ENCODE measurements around the gene SLC9A8. TPM values are rescaled to one million over a fixed set of nuclear protein-coding genes. Genes with fewer than 3 reads are reported as not detected.

SLC9A8 gene
- total RNA-seq, 1 experiment from 2014 or later, result 7.5 TPM

DNA sequence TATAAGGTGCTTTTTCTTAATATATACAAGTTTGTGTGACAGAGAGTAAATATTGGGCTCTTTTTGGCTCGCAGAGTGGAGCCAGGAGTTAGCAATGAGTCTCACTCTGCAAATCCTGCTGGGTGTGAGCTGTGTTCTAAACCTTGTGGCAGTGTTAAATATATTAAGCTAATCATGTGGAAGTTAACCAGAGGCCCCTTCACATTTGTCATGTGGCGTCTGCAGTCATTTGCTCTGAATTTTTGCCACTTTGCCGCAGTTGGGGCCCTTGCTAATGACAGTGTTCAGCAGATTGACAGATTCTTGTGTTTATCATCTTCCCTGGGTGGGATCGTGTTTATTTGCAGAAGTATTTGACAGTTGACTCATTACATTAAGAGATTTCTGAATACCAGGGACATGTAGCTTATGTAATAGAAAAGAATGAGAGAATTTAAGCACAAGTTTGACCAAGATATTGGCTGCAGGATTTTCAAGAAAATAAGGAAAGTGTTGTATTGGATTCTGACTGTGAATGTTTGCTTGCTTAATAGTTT, 64.8 kb downstream of the SLC9A8 start:
- H3K79me1 ChIP-seq (ENCODE audit: insufficient read depth, low read depth, low read length, poor library complexity, severe bottlenecking), result no peaks in the 10 kb centered on the region

More for the DNA sequence above, 64.8 kb downstream of the SLC9A8 start:
- no peak for DNase-seq
- Histone ChIP-seq H2BK12ac (ENCODE audit: insufficient read length, low read depth, low read length) (no peak overlapping the region), H3K27ac (ENCODE audit: insufficient read length, low read depth, low read length) (no peak overlapping the region), H3K14ac (ENCODE audit: insufficient read depth, low read length) (no peak overlapping the region), H2BK5ac (ENCODE audit: insufficient read length, low read length) (no peak overlapping the region), H2BK120ac (ENCODE audit: low read depth, low read length, poor library complexity, severe bottlenecking) (no peak overlapping the region), H3K9ac (ENCODE audit: extremely low read depth, insufficient read length, low read length) (no peak overlapping the region), H2BK15ac (ENCODE audit: low read depth, low read length) (no peak overlapping the region), H4K20me1 (ENCODE audit: control insufficient read depth, insufficient read depth, insufficient read length) (peaks cover 3% of the 10 kb centered on the region), H3K79me2 (ENCODE audit: insufficient read depth, low read length) (no peaks in the 10 kb centered on the region), H2BK20ac (ENCODE audit: low read depth, low read length, poor library complexity, severe bottlenecking) (no peak overlapping the region), H2AK5ac (ENCODE audit: insufficient read length, low read length) (no peak overlapping the region), H4K8ac (replicated peaks; ENCODE audit: insufficient read length, low read depth, low read length) (no peak overlapping the region), H4K91ac (ENCODE audit: insufficient read length, low read depth, low read length) (no peak overlapping the region), H3K18ac (ENCODE audit: insufficient read length, low read depth, low read length) (no peak overlapping the region), H2AFZ (ENCODE audit: low read length) (no peak overlapping the region), H3K4me1 (ENCODE audit: insufficient read depth, low read length) (no peaks in the 10 kb centered on the region), H3T11ph (ENCODE audit: low read length) (no peak overlapping the region), H4K5ac (ENCODE audit: insufficient read length, low read depth, low read length) (no peak overlapping the region), H3K23me2 (ENCODE audit: insufficient read length, low read depth, low read length, poor library complexity, severe bottlenecking) (no peaks in the 10 kb centered on the region), H3K27me3 (ENCODE audit: insufficient read depth, low read length) (no peaks in the 10 kb centered on the region), H3K56ac (ENCODE audit: insufficient read length, low read depth, low read length) (no peak overlapping the region), H3K4ac (ENCODE audit: low read depth, low read length) (no peak overlapping the region), H3K23ac (ENCODE audit: insufficient read length, low read depth, low read length) (no peak overlapping the region), H3K9me3 (ENCODE audit: control insufficient read depth, low read depth, low read length) (no peaks in the 10 kb centered on the region), H3K4me2 (ENCODE audit: insufficient read depth, insufficient read length, low read length) (no peak overlapping the region)
- Mint-ChIP-seq H3K27me3 (ENCODE audit: low read depth) (no peaks in the 10 kb centered on the region), H3K27ac (no peak overlapping the region), H3K4me3 (no peak overlapping the region), H3K4me1 (no peaks in the 10 kb centered on the region), H3K36me3 (ENCODE audit: insufficient read depth in 1 of 3, low read depth in 3 of 3) (peaks cover 0 to 14% (median 0%) of the 10 kb centered on the region in 3 experiments; a peak in 2 of 7 replicates), H3K9me3 (no peaks in the 10 kb centered on the region; a peak in 1 of 5 replicates)
- TF ChIP-seq, protein P1, sequence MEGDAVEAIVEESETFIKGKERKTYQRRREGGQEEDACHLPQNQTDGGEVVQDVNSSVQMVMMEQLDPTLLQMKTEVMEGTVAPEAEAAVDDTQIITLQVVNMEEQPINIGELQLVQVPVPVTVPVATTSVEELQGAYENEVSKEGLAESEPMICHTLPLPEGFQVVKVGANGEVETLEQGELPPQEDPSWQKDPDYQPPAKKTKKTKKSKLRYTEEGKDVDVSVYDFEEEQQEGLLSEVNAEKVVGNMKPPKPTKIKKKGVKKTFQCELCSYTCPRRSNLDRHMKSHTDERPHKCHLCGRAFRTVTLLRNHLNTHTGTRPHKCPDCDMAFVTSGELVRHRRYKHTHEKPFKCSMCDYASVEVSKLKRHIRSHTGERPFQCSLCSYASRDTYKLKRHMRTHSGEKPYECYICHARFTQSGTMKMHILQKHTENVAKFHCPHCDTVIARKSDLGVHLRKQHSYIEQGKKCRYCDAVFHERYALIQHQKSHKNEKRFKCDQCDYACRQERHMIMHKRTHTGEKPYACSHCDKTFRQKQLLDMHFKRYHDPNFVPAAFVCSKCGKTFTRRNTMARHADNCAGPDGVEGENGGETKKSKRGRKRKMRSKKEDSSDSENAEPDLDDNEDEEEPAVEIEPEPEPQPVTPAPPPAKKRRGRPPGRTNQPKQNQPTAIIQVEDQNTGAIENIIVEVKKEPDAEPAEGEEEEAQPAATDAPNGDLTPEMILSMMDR (conservative IDR thresholded peaks at IDR 0.05), result no peak
- no CpG with 5 or more reads among the region's 4 CpGs for WGBS (ENCODE audit: extremely low coverage, insufficient read length, low lambda C conversion rate)

Measured in H9 (cell line).